GM08714 (cell line): ENCODE data around the gene TLK1.

Source experiments
- H3K4me3 ChIP-seq: fragments of 200-500 bp; sonication (Bioruptor generic); 2 replicates; pipeline ENCODE4 v1.5.1; 2014; ENCODE audit warnings: mild to moderate bottlenecking, low read length, inconsistent platforms
- ZNF274 ChIP-seq: IDR thresholded peaks from 2 replicates; pipeline ENCODE4 v1.6.1; 2012; ENCODE audit warnings: mild to moderate bottlenecking, low read depth, low read length

Gene TLK1

DNA sequence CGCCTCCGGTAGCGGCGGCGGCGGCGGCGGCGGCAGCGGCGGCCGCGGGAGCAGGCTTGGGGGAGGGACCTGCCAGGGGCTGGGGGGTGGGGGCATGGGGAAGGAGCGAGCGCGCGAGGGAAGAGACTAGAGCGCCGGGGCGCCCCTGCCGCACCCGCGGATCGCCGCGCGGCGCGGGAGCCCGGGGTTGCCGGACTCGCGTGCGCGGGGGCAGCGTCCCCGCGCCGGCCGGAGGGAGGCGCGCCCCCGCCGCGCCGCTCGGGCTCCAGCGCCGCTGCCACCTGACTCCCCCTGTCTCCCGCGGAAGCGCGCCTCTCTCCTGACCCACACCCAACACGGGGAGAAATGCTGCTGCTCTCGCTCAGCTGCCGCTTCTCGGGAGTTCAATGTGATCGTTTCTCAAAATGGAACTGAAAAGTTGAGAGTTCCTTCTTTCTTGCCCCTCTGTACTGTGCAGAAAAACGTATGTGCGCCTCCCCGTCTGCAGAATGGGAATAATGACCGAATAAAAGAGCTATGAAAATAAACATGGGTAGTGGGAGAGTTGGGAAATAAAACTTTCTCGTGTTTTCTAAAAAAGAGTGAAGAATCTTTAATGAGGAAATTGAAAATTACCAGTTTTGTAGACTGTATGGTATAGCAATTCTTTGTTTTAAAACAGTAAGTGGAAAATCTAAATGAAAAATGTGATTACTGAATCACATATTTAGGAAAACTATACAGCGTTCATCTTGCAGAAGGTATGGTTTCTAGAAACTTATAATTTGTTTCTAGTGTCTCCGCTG is 455 bp upstream of the TLK1 start:
- TF ChIP-seq ZNF274, result no peak
- H3K4me3 ChIP-seq, result peak overlapping the region; percentile 95

DNA sequence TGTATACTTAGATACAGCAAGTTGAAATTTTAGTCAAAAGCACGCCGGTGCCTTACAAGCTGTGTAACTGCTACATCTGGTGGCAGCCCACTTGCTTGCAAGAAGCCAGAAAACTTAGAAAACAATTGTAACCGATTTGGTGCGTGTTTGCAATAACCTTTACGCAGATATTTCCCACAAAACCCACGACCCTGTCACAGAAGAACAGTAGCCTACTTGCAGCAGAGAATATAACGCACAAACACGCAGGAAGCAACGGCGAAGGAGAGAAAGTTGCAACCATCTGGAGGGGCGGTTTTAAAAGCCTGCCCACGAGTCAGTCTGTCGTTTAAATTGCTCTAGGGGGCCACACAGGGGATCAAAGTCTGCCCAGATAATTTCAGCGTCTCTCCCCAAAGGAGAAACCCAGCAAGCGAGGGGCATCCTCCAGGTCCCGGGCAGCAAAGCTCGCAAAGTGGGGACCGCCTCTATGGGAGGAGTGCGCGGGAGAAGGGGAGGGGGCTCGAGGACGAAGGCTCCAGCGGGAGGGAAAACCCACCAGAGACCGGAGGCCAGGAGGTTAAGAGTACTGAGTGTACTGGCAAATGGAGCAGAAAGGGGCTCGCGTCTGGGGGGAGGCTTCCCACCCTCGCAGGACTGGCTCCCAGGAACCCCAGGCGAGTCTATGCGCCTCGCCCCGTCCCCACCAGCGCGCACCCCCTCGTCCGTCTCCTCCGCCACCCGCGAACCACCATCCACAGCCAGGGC is 1.1 kb downstream of the TLK1 start:
- H3K4me3 ChIP-seq, result peak overlapping the region; percentile 95
- no peak for TF ChIP-seq ZNF274

DNA sequence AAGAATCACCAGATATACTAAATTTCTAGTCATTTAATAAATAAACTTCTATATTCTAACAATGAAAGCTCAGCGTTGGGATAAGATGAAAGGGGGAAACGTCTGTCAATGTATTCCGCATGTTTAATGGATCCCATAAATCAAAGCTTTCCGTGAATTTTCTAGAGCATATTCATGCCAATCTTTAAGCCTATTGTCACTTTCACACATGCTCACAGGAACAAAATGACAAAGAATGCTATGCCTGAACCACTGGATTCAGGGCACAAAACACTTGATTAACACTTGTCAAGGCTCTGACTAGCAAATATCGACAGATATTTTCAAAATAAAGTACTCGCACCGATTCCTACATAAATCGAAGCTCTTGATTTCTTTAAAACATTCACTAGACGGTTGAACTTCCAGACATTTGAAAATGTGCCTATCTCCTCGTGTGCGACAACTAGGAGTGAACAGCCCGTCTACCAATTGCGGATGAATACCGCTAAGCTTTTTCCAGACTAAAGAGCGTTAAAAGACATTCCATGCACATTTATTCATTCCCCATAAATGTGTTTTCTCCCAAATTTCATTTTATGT is 1.8 kb downstream of the TLK1 start:
- TF ChIP-seq ZNF274, result no peak
- H3K4me3 ChIP-seq, result peak overlapping the region; percentile 95

DNA sequence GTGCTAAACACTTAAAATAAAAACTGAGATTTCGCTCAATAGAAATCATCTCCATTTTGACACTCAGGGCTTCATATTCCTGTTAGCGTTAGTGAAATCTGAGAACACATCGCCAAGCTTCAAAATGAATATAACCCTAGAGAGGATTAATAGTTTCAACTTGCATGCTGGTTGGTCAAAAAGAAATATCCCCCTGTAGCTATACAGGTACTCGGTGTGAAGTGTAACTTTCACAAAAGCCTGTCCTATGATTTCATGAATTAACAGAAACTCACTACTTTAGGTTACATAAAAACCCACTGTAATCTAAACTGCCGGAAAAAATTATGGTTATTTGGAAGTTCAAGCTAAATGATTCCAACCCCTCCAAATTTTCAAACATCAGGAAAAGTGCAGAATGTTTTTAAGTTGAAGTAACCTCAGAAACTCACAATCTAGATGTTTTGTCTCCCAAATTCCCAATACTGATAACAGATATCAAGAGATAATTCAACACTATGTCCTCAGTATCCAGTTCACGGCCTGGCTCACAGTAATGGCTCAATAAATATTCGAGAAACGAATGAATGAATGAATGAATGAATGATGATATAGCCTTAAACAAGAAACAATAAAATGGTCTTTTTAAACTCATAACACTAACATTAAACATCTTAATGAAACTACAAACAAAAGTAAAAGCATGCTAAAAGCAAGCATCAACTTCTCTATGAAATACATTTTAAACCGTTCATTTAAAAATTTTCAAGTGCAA is 2.5 kb downstream of the TLK1 start:
- no peak for TF ChIP-seq ZNF274
- peak overlapping the region; percentile 95; the same call in 1 of the 2 replicates for H3K4me3 ChIP-seq

DNA sequence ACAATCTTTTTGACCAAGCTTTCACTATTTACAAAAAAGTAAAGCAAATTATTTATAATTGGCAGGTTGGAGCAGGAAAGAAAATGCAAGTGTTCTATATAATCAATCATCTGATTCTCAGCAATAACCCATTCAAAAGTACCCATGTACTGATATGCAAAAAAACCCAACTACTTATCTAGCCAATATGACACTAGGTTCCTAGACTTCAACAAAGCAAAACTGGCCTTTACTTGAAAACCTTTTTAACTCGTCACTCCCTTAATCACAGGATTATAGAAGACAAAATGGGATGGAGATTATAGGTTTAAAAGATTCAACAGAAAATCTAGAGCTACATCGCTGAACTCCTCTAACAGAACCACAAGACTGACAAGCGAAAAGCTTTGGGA is 3.6 kb downstream of the TLK1 start:
- no peak for TF ChIP-seq ZNF274
- H3K4me3 ChIP-seq, result no peak overlapping the region; the same call in none of the 2 replicates

DNA sequence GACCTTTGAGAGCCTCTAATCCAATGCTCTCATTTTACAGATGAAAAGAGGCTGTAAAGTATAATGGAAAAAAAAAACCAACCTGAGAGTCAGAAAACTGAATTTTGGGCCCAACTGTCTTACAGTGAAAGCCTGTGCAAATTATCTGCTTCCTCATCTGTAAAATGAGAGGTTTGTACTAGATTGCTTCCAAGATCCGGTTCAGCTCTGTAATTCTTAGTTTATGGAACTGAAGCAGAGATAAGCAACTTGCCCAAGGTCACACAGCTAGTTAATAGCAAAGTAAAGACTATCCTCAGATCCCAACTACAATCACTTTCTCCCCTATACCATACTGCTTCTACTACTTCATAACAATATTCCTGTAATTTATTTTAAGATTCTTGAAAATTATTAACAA is 6.3 kb downstream of the TLK1 start:
- no peak overlapping the region; the same call in 1 of the 2 replicates for H3K4me3 ChIP-seq
- TF ChIP-seq ZNF274, result no peak

DNA sequence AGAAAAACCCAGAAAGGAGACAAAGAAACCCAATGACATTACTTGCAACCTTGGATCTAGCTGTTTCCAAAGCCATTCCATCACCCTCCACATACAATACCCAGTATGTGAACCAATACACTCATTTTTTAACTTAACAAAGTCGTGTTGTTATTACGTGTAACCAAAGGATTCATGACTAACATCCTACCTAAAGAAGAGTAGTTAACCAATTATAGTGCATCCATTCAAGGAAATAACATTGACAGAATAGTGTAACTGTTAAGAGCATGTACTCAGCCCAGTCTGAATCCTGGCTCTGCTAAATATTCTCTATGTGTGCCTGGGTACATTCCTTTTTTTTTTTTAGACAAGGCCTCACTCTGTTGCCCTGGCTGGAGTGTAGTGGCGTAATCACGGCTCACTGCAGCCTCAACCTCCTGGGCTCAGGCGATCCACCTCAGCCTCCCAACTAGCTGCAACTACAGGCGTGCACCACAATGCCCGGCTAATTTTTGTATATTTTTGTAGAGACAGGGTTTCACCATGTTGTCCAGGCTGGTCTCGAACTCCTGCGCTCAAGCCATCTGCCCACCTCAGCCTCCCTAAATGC is 9.9 kb downstream of the TLK1 start:
- no peak for TF ChIP-seq ZNF274
- H3K4me3 ChIP-seq, result no peak overlapping the region

DNA sequence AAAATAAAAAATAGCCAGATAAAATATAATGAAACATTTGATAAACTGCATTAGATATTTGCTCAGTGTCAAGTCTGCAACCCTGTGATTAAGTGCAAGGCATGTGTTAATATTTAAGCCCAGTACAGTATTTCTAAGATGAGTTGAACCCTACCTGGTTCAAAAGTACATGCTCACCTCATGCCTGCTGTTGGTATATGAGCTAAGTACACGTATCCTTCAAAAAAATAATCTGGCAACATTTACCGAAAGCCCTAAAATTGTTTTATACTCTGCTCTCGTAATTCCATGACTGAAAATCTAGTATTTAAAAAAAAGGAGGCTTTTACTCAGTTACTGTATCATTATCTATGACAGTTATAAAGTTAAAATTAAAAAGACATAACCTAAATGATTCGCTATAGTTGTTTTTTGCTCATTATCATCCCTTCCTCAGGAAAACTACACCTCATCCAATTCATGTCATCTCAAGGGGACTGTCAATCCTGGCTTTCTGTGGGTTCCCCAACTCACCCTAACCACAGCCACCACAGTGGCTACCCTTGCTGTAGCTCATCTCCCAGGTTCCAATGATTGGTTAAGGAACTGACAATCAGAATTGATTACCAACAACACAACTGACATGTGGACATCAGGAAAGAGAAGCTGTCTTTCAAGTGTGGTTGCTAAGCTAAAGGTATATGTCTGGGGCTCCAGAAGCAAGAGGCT is 10.6 kb downstream of the TLK1 start:
- H3K4me3 ChIP-seq, result no peak overlapping the region
- no peak for TF ChIP-seq ZNF274

DNA sequence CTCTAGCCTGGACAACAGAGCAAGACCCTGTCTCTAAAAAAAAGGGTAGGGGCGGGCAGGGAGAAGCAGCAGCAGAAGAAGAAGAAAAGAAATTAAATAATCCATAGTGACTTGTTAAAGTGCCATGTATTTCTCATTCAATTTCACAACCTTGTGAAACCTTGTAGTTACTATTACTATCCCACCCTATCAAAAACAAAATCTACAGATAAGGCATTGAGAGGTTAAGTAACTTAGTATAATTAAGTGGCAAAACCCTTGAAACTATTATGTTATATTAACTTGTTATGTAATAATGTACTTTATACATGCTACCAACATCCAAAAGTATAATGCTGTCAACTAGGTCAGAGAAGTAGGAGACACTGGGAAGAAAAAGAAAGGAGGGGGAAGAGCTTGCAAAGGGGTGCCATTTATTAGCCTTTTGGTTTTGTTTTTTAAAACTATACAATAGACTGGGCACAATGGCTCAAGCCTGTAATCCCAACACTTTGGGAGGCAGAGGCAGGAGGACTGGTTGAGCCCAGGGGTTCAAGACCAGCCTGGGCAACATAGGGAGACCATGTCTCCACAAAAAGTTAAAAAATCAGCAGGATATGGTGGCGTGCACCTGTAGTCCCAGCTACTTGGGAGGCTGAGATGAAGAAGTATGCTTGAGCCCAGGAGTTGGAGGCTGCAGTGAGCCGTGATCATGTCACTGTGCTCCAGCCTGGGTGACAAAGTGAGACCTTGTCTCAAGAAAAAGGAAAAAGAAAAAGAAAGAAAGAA is 11.3 kb downstream of the TLK1 start:
- no peak for TF ChIP-seq ZNF274
- H3K4me3 ChIP-seq, result no peak overlapping the region

DNA sequence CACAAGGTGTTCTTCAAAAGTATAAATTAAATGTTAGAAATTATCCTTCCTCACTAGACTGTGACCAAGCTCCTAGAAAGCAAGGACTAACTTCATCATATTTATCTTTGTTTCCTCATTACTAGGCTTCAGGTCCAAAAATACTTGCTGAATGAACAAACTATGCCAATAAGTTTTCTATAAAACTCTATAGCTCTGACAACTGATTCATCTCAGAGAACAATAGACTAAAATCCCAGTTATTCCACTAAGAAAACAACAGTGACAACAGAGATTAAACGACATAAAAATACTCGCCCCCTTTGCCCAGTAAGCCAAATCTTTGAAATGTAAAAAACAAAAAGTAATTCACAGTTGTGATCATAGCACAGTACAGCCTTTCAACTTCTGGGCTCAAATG is 13.6 kb downstream of the TLK1 start:
- H3K4me3 ChIP-seq, result no peak overlapping the region
- TF ChIP-seq ZNF274, result no peak

DNA sequence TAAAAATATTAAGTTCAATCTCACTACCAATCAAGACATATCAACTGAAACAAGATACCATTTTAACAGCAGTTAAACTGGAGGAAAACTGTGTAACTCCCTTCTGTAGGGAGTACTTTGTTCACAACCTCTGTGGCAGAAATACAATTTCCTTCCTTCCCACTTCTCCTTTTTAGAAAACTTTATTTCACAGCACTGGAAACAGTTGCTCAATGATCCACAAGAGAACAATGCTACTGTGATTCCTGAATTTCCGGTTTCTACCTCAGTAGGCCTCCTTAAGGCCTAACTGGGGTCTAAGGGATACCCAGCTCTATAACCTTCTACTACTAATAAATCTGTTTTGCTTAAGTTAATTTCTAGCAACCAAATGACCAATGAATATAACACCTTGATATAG is 14.1 kb downstream of the TLK1 start:
- no peak for TF ChIP-seq ZNF274
- H3K4me3 ChIP-seq, result no peak overlapping the region

DNA sequence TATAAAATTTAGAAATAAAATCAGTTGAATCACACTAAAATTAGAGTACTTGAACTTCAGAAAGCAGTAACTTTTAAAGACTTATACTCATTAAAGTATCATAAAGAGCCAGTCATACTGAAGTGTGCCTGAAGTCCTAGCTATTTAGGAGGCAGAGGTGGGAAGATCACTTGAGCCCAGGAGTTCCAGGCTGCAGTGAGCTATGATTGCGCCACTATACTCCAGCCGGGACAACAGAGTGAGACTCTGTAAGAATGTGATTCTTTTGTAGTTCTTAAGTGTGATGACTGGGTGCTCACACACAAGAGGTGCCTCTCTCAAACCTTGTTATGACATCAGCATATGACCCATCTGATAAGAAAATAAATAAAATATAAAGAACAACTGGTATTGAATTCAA is 14.6 kb downstream of the TLK1 start:
- TF ChIP-seq ZNF274, result no peak
- no peak overlapping the region for H3K4me3 ChIP-seq

DNA sequence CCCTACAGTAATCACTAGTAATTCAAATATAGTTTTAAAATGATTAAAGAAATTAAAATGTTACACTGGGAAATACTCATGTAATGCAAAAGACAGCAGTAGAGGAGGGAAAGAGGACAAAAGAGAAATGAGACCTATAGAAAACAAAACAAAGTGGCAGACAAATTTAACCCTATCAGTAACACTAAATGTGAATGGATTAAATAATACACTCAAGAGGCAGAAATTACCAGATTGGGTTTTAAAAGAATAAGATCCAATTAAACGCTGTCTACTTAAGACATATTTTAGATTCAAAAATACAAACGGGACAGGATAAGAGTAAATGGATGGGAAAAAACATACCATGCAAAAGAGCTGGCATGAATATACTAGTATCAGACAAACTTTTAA is 17.0 kb downstream of the TLK1 start:
- TF ChIP-seq ZNF274, result no peak
- no peak overlapping the region for H3K4me3 ChIP-seq
